IPS-18c (cell line): ENCODE results near the gene ANO8.
"Not testable (repeated sequence)": the region's sequence is repeated elsewhere in the genome, so short reads cannot be mapped to it uniquely, and the experiment has no call there.

Experiments used
- H3K4me3 ChIP-seq: 2 replicates; pipeline ENCODE4 v1.7.0; 2013; ENCODE audit warnings: low read depth, mild to moderate bottlenecking, low read length, moderate library complexity; ENCODE audit not compliant: insufficient read depth
- H3K9me3 ChIP-seq: one replicate; pipeline ENCODE4 v1.6.1; 2013; ENCODE audit warnings: mild to moderate bottlenecking, low read length, moderate library complexity; ENCODE audit not compliant: control insufficient read depth, insufficient read depth

Gene ANO8, protein sequence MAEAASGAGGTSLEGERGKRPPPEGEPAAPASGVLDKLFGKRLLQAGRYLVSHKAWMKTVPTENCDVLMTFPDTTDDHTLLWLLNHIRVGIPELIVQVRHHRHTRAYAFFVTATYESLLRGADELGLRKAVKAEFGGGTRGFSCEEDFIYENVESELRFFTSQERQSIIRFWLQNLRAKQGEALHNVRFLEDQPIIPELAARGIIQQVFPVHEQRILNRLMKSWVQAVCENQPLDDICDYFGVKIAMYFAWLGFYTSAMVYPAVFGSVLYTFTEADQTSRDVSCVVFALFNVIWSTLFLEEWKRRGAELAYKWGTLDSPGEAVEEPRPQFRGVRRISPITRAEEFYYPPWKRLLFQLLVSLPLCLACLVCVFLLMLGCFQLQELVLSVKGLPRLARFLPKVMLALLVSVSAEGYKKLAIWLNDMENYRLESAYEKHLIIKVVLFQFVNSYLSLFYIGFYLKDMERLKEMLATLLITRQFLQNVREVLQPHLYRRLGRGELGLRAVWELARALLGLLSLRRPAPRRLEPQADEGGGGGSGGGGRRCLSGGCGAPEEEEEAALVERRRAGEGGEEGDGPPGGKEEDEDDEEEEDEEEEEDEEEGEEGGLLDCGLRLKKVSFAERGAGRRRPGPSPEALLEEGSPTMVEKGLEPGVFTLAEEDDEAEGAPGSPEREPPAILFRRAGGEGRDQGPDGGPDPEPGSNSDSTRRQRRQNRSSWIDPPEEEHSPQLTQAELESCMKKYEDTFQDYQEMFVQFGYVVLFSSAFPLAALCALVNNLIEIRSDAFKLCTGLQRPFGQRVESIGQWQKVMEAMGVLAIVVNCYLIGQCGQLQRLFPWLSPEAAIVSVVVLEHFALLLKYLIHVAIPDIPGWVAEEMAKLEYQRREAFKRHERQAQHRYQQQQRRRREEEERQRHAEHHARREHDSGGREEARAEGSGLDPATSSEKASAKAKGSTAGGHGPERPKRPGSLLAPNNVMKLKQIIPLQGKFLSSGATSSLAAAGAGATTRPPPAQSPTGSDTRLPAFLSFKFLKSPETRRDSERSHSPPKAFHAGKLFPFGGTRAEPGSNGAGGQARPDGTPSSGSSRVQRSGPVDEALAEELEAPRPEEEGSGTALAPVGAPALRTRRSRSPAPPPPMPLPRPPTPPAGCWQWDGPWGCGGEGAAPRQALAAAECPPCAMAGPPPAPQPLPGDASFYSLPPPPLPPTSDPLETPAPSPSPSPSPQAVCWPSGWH

DNA sequence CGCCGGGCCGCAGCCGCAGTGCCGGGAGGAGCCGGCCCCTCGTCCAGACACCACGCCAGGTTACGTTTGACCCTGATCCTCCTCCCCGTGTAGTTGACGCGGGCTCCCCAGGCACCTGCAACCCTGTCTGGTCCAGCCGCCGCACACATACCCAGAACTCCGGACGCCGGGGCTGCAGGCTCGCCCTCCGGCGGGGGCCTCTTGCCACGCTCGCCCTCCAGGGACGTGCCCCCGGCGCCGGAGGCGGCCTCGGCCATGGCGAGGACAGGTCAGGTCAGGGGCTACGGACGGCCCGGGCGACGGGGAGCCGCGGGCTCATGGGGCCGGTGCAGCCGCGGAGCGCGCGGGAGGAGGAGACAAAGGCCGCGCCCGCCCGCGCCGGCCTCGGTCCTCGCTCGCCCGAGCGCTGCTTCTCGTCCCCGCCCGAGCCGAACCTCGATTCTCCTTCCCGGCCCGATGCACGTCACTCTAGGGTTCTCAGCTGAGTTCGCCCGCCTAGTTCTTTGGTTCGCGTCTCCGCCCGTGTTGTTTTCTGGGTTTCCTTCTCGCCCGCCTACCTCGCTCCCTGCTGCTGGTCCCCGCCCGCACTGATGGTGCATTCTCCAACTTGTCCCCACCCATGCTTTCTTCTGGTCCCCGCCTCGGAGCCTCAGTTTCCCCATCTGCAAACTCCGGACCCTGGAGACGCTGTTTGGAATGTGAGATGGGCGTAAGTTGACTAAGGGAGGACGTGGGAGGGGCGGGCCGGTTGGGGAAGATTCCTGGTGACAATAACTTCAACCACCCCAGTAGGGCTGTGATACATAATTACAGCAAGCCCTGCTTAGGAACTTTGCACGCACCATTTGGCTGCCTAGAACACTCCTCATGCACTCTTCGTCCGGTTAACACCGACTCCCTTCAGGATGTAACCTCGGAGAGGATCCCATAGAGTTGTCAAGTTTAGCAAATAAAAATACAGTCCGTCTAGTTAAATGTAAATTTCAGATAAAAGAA is at the start of gene ANO8:
TSS of gene ANO8 (minus strand) at position 442 of the 996 bp plus-strand sequence. CDS start at position 257, 185 bp downstream.
- peak within 1 kb of the TSS; percentile 89 for H3K4me3 ChIP-seq
- H3K9me3 ChIP-seq, result no peaks in the 10 kb centered on the region

GRCh38 chr19:17380426-17381138 is 45.9 kb upstream of the ANO8 start:
- Histone ChIP-seq H3K9me3 (no peaks in the 10 kb centered on the region), H3K4me3 (no peak overlapping the region)

DNA sequence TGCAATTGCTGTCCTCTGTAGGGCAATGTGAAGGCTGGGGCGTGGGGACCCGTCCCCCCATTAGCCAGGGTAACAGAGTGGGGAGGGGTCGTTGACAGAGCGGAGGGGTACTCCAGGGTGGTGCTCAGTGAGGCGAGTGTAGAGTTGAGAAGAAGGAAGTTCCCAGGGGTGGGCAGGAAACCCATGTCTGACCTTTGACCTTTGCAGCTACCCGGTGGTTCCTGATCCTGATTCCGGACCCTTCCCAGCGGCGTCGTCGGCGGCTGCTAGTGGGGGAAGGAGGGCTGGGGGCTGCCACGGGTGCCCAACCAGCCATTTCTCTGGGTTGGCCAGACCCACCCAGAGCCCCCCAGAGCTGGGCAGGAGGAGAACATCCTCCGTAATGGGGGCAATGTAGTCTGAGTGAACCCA is 44.6 kb upstream of the ANO8 start:
- H3K4me3 ChIP-seq, result no peak overlapping the region; the same call in 1 of the 2 replicates

DNA sequence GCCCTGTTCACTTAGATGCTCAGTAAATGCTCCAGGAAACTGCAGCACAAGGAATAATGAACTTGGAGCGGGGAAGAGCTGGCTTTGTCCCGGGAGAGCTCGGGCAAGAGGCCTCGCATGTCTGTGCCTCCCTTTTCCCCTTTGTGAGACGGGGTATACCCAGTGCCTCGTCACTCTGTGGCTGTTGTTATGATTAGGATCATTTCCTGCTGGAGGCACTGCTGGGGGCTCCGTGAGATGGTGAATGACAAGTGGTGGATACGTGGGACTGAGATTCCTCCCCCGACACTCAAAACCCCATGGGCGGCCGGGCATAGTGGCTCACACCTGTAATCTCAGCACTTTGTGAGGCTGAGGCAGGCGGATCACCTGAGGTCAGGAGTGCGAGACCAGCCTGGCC is 43.6 kb upstream of the ANO8 start:
- Histone ChIP-seq H3K4me3 (no peak overlapping the region), H3K9me3 (no peaks in the 10 kb centered on the region)

More for the DNA sequence above, 44.6 kb upstream of the ANO8 start:
- H3K9me3 ChIP-seq, result no peaks in the 10 kb centered on the region

DNA sequence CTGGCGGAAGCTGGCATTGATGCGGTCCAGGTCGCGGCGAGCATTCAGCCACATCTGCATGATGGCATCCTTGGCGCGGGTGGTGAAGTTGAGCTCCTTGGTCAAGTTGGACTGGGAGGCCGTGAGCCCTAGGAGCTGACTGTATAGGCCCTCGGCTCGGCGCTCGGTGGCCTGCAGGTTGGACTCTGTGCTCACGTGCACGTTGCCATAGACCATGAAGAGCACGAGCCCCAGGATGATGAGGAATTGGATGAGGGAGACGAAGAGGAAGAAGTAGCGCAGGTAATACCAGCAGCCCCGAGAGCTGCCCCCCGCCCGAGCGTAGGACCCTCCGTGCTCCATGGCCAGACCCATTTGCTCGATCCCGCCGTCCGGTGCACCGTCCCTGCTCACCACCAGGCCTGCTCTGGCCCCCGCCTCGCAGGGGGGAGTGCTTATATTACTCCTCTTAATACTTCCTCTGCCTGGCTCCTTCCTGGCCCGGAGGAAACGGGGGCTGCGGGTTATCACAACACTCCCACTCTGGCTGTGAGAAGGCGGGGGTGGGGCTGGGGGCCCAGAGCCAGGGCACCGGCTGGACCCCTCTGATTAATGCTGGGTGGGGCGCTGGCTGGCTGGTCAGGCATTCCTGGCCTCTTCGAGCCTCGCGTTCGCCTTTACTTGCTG is 42.4 kb upstream of the ANO8 start, which contains the start of gene PLVAP:
TSS of gene PLVAP (minus strand) at position 408 of the 666 bp plus-strand sequence. CDS start at position 354, 54 bp downstream.
- Histone ChIP-seq H3K4me3 (no peak within 1 kb of the TSS), H3K9me3 (no peaks in the 10 kb centered on the region)

DNA sequence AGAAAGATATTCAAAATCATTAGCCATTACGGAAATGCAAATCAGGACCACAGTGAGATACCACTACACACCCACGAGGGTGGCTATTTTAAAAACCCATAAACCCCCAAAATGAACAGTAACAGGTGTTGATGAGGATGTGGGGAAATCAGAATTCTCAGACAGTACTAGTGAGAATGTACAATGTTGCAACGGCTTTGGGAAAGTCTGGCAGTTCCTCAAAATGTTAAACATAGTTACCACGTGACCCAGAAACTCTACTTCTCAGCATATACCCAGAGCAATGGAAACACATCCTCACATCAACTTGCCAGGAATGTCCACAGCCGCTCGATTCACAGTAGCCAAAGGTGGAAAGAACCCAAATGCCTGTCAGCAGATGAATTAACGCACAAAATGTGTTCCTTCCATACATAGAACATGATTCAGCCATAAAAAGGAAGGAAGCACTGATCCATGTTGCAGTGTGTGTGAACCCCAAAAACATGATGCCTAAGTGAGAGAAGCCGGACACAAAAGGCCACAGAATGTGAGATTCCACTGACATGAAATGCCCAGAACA is 35.5 kb upstream of the ANO8 start:
- H3K9me3 ChIP-seq, result no peaks in the 10 kb centered on the region
- no peak overlapping the region for H3K4me3 ChIP-seq

- Histone ChIP-seq H3K9me3 (no peaks in the 10 kb centered on the region), H3K4me3 (no peak overlapping the region)
Measured at GRCh38 chr19:17365361-17365760, 30.7 kb upstream of the ANO8 start.

DNA sequence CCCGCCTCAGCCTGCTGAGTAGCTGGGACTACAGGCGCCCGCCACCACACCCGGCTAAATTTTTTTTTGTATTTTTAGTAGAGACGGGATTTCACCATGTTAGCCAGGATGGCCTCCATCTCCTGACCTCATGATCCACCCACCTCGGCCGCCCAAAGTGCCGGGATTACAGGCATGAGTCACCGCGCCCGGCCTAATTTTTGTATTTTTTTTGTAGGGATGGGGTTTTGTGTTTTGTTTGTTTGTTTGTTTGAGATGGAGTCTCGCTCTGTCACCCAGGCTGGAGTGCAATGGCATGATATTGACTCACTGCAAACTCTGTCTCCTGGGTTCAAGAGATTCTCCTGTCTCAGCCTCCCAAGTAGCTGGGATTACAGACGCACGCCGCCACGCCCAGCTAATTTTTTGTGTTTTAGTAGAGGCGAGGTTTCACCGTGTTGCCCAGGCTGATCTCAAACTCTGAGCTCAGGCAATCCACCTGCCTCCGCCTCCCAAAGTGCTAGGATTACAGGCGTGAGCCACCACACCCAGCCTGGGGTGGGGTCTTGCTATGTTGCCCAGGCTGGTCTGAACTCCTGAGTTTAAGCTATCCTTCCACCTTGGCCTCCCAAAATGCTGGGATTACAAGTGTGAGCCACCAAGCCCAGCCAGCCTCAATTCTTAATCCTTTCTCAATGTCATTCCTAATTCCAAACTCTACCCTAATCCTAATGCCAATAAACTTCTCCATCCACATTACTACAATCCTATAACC is 29.4 kb upstream of the ANO8 start:
- not testable (repeated sequence) for H3K9me3 ChIP-seq, H3K4me3 ChIP-seq

DNA sequence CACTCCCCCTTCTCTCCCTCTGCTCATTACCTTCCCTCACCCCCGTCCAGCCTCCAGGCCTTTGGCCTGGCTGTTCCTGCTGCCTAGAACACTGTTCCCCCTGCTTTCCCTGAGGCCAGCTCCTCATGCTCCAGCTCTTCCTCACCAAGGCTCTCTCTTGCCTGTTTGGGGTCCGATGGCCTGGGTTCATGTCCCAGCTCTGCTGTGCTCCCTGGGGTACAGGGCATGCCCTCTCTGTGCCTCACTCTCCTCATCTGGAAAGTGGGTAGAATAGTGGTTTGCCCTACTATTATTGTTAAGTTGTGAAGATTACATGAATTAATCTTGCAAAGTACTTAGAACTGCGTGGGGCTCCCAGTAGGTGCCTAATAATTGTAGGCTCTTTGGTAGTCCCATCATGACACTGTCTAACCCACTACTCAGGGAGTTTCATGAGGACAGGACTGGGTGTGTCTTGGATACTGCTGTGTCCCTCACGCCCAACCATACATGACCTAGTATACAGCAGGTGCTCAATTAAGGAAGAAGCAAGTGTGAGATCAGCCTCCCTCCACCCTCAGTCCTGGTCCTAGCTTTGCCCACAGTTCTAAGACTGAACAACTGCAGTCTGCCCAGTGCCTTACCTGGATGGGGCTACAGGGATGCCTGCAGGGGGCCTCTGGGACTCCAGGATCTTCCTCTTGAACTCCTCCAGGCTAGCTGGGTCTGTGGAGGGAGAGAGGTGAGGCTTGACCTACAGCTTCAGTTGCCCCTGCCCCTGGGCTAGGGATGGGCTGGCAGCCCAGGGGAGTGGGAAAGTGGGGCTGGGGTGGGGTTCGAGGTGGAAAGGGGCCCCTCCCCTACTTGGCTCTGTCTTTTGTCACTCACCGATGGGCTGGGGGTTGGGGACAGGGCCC is 25.5 kb upstream of the ANO8 start:
- Histone ChIP-seq H3K4me3 (no peak overlapping the region), H3K9me3 (no peaks in the 10 kb centered on the region)

DNA sequence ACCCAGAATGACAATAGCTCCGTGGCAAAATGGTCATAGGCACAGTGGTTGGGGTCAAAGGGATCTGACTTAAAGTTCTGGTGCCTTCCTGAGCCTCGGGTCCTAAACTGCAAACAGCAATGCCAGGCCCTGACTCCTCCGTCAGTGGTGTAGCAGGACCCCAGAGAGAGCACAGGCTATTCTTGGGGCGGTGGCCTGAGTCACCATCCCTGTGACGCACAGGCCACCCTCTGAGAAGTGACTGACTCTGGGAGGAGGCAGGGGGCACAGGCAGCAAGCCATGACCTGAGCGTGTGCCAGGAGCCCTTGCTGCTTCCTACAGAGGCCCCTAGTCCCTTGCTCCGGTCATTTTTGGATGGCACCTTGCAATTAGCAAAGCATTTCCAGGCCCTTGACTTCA is 23.7 kb upstream of the ANO8 start:
- H3K4me3 ChIP-seq, result no peak overlapping the region

GRCh38 chr19:17357724-17358123 is 23.1 kb upstream of the ANO8 start:
- no peaks in the 10 kb centered on the region for H3K9me3 ChIP-seq
- H3K4me3 ChIP-seq, result no peak overlapping the region

More for the DNA sequence above, 23.7 kb upstream of the ANO8 start:
- H3K9me3 ChIP-seq, result no peaks in the 10 kb centered on the region

GRCh38 chr19:17357078-17357666 is 22.5 kb upstream of the ANO8 start:
- H3K4me3 ChIP-seq, result no peak overlapping the region

DNA sequence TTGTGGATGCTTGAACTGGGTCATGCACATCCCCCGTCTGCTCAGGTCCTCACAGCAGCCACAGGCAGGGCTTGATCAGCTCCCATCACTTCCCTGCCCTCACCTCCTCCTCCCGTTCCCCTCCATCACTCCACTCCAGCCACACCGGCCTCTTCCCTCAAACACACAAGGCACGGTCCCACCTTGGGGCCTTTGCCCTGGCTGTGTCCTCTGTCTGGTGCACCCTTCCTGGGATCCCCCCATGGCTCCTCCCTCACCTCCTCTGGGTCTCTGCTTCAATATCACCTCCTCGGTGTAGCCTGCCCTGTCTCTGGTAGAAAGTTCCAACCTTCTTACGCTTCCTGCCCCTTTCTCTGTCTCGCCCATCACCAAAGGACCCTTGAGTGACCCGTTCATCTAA is 18.7 kb upstream of the ANO8 start:
- H3K9me3 ChIP-seq, result no peaks in the 10 kb centered on the region
- H3K4me3 ChIP-seq, result no peak overlapping the region

More at GRCh38 chr19:17357078-17357666, 22.5 kb upstream of the ANO8 start:
- no peaks in the 10 kb centered on the region for H3K9me3 ChIP-seq
